HT1080 (cell line): Measurements from ENCODE around the gene GSTA1. TPM values are rescaled to one million over a fixed set of nuclear protein-coding genes. Genes with fewer than 3 reads are reported as not detected.
"Not testable (repeated sequence)": the region's sequence is repeated elsewhere in the genome, so short reads cannot be mapped to it uniquely, and the experiment has no call there.

Experiments used
- DNase-seq: peaks from one replicate; pipeline ENCODE4 v3.0.0-alpha.2; 2015; ENCODE audit warnings: low read depth
- total RNA-seq: library from RNA; depleted of rRNA; stranded (reverse); fragments of >200 nt; shearing (Covaris generic); gene quantifications from 2 replicates; pipeline ENCODE4 v1.2.3, GENCODE V29; 2014

The GSTA1 gene
- total RNA-seq, 1 experiment from 2014 or later: not detected

DNA sequence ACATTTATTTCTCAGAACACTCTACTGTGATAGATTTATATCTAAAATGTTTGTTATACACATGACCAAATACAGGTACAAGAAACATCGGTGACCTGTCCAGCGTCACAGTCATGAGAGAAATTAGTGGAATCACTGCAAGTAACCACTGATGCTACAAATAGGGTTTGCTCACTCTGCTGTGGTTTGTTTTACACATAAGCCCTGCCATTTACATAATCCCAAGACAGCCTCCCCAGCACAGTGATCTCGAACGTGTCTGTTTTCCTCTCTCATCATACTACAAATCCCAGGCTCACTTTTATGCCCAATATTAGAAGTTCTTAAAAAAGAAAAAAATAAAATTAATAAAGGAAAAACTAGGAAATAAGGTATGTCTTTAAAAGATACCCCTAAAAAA lies 6.2 kb upstream of the GSTA1 start:
- DNase-seq: not testable (repeated sequence)

DNA sequence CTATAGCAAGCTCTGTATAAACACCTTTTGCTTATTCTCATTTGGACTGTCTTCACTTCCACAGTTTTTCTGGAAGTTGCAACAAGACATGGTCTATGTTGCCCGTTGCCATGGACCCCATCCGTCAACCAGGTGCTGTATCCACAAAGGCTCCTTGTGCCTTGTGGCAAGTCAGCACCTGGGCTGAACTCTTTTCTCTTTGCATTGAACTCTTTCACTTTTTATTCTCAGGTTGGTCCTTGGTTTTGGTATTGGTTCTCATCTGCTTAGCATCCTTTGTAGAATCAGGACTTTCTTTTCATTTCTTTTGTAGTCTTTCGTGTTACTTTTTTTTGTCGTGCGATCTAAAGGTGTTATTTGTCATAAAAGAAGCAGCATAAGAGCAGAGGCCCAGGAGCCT lies 5.0 kb upstream of the GSTA1 start:
- no peak for DNase-seq

DNA sequence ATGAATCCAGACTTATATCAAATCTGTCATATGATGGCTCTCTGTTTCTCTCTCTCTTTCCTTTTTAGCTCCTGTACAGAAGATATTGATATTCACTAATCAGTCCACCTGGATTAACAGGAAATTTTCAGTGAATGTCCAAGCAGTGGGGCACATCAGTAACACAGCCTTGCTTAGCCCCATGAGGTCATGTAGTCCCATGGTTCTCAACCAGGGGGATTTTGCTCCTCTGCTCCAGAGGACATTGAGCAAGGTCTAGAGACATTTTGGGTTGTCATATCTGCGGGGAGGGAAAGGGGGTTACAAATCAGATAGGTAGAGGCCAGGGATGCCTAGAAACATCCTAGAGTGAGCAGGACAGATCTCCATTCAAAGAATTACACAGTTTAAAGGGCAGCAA lies 810 bp downstream of the GSTA1 start:
- no peak for DNase-seq

DNA sequence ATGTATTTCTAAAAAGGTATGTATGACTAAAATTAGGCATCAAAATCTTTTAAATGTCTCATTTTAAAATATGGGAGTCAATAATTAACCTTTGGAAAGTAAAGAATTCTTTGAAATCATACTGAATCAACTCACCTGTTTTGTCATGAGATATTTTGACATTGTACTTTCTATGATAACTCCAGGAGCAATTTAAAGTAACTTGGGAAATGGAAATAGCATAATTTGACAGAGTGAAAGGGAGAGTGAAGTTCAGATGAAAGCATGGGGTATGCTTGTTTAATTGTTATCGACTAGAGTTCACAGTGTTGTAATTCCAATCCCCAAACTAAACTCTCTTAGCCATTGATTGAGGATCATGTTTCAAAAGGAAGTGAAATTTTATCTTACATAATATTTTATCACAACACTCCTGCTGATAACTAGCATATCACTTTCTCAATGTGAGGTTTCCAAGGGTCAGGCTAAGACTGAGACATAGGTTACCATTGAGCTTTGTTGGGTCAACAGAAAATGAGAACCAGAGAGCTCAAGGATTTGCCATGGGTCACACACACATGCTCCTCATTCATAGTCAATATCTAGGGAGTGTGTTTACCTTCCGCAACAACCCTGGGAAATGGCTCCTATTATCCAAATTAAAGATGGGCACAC lies 2.3 kb downstream of the GSTA1 start:
- DNase-seq: no peak

DNA sequence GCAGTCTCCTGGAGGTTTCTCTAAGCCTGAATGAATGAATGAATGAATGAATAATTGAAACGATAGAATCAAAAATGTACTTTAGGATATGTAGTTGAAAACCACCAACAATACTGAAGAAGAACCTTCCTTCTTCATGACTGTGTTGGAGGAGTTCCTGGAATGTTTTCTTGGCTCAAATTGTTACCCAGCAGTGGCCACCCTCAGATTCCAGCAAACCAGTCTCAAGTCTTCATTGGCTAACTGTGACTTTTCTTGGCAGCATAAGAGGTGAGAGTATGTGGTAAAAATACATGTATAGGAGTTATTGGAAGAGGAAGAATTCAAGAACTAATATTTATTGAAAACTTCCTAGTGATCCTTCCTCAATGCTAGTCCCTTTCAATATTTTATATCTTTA lies 4.3 kb downstream of the GSTA1 start:
- DNase-seq: not testable (repeated sequence)

DNA sequence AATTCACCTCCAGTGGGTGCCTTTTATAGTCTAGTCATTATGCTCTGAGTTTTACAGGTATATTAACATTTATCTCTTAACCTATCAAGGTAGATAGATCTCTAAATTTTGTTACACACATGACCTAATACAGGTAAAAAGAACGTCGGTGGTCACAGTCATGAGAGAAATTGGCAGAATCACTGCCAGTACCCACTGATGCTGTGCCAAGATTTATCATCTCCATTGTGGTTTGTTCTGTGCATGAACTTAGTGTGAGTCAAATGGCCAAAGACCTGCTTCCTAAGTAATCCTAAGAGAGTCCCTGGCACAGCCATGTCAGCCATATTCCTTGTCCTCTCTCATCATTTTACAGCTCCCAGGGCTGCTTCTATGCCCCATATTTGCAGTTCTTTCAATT lies 9.2 kb downstream of the GSTA1 start:
- DNase-seq: not testable (repeated sequence)

DNA sequence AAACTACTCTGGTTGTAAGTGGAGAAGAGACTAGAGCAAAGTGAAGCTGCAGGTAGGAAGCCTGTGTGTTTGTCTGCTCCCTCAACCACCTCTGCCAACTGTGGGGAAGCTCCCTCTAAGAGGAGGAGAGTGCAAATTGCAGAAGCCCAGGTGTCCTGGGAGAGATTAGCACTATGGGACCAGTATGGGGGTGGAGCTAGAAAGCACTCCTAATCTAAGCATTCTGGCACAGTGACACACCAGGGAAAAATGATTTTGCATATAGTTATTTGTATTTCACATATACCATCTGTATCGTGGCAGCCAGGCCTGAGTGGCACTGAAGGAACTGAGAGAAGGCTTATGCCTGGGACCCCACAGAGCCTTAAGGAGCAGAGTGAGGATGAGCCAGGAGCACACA lies 12.8 kb downstream of the GSTA1 start:
- DNase-seq: no peak

DNA sequence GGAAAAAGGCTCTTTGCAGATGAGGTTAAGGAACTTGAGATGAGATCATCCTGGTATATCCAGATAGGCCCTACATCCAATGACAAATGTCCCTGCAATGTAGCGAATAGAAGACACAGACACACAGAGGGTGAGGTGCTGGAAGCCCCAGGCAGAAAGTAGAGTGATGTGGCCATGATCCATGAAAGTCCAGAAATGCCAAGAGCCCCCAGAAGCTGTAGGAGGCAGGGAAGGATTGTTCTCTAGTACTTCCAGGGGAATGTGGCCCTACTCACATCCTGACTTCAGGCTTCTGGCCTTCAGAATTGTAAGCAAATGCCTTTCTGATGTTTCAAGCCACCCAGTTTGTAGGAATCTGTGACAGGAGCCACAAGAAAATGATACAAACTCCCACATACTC lies 14.0 kb downstream of the GSTA1 start:
- peak; percentile 1 for DNase-seq

DNA sequence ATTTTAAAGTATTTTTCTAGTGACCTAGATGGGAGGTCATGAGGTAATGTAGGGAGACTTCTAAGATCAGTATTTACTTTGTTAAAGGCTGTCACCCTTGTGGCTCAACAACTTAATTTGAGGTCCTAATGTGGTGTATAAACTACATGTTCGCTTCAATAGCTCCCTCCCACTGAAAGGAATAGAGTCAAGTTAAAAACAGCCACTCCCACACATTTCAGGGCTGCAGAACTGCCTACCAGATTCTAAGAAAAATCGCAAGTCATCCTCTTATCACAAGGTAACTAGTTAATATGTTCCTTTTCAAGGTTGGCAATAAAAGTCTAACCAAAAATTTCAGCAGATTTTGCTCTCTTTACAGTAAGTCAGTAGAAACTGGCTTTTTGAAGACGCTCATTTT lies 15.1 kb downstream of the GSTA1 start:
- DNase-seq: no peak

DNA sequence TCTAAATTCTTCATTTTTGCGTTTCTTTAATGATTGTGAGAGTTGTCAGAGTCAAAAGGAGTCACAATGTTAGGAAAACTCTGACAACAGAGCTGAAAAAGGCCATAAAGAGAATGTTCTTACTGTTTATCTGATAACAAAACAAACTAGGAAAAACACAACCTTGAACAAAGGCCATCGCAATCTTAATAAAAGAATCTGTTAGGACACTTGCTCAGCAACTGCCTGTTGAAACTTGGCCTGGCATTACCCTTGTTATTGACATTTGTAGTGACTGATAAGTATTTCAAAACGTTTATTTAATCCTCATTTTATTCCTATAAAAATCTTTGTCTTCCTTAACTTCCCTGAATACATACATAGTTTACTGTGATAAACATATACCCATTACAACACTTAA lies 15.7 kb downstream of the GSTA1 start:
- DNase-seq: no peak

DNA sequence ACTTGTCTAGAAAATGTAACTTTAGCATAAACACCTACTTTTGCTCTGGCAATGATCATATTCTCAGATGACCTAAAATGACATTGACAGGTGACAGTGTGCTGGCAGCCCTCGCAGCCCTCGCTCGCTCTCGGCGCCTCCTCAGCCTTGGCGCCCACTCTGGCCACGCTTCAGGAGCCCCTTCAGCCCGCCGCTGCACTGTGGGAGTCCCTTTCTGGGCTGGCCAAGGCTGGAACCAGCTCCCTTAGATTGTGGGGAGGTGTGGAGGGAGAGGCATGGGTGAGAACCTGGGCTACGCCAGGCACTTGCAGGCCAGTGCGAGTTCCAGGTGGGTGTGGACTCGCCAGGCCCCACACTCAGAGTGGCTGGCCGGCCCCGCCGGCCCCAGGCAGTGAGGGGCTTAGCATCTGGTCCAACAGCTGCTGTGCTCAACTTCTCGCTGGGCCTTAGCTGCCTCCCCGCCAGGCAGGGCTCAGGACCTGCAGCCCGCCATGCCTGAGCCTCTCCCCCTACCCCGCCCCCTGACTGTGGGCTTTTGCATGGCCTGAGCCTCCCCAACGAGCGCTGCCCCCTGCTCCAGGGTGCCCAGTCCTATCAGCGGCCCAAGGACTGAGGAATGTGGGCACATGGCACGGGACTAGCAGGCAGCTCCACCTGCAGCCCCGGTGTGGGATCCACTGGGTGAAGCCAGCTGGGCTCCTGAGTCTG lies 17.2 kb downstream of the GSTA1 start:
- DNase-seq: no peak

DNA sequence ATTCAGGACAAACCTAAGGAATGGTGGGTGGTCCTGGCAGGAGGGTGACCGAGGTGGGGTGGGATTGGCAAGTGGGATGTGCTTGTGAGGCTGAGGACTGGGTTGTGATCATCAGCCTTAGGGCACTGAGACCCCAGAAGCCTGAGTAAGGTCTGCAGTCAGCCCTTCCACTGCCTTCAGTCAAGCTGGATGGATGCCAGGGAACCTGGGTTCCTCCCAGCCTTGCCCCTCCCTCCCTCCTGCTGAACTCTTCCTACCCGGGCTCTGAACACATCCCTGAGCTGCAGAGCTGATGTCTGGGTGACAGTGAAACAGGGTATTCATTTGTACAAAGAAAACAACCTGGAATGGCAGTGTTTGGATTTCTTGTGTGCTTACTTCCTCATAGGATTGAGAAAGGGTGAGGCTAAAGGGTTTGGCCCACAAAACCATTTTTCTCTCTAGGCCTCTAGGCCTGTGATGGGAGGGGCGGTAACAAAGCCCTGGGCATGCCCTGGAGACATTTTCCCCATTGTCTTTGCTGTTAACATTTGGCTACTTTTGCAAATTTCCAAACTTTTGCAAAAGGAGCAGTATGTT lies 20.8 kb downstream of the GSTA1 start:
- DNase-seq: not testable (repeated sequence)

DNA sequence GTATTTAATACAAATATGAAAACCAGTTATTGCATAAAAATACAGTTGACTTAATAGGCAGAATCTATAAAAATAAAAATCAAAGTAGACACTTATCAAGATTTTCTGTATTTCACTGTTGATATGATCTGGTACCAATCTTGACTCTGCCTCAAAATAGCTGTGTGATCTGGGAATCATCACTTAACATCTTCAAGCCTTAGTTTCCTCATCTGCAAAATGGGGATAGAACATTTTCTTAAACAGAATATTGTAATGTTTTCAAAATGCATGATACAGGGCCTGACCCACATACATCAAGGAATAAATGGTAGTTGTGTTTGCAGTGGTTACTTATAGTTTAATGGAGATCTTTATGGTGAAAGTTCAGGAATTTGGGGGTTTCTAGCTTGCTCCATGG lies 21.4 kb downstream of the GSTA1 start:
- DNase-seq: not testable (repeated sequence)

DNA sequence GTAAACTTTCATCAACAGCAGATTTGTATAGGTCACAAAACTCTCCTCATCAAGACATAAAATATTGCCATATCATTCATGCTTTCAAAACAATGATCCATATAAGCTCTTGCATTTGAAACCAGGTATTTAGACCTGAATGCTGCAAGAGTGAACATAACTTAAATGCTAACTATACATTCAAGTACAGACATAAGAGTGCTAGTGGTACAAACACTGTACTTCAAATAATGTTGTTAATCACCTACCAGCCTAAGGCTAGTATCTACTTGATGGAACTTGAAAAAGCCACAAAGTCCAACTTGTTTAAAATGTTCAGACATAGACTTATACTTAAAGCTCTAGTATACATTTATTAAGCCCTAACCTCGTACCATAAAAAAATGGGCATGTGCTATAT lies 24.4 kb downstream of the GSTA1 start:
- no peak for DNase-seq

DNA sequence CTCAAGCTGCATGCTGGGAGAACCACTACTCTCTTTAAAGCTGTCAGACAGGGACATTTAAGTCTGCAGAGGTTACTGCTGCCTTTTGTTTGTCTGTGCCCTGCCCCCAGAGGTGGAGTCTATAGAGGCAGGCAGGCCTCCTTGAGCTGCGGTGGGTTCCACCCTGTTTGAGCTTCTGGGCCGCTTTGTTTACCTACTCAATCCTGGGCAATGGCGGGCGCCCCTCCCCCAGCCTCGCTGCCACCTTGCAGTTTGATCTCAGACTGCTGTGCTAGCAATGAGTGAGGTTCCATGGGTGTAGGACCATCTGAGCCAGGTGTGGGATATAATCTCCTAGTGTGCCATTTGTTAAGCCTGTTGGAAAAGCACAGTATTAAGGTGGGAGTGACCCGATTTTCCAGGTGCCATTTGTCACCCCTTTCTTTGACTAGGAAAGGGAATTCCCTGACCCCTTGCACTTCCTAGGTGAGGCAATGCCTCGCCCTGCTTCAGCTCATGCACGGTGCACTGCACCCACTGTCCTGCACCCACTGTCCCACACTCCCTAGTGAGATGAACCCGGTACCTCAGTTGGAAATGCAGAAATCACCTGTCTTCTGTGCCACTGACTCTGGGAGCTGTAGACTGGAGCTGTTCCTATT lies 26.8 kb downstream of the GSTA1 start:
- not testable (repeated sequence) for DNase-seq

DNA sequence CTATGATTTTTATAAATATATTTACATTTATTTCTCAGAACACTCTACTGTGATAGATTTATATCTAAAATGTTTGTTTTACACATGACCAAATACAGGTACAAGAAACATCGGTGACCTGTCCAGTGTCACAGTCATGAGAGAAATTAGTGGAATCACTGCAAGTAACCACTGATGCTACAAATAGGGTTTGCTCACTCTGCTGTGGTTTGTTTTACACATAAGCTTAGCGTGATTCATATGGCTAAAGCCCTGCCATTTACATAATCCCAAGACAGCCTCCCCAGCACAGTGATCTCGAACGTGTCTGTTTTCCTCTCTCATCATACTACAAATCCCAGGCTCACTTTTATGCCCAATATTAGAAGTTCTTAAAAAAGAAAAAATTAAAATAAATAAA lies 34.2 kb downstream of the GSTA1 start:
- DNase-seq: peak; percentile 5

DNA sequence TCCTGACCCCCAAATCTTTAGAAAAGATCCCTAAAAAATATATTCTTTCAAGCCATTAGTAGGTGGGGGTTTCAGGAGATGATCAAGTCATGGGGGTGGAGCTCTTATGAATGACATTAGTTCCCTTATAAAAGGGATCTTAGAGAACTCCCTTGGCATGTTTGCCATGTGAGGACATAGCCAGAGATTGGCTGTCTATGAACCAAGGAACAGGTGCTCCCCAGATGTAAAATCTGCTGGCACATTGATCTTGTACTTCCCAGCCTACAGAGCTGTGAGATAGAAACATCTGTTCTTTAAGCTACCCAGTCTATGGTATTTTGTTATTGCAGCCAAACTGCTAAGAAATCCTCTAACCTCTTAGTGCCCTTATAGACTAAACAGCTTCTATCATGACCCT lies 36.0 kb downstream of the GSTA1 start:
- not testable (repeated sequence) for DNase-seq

DNA sequence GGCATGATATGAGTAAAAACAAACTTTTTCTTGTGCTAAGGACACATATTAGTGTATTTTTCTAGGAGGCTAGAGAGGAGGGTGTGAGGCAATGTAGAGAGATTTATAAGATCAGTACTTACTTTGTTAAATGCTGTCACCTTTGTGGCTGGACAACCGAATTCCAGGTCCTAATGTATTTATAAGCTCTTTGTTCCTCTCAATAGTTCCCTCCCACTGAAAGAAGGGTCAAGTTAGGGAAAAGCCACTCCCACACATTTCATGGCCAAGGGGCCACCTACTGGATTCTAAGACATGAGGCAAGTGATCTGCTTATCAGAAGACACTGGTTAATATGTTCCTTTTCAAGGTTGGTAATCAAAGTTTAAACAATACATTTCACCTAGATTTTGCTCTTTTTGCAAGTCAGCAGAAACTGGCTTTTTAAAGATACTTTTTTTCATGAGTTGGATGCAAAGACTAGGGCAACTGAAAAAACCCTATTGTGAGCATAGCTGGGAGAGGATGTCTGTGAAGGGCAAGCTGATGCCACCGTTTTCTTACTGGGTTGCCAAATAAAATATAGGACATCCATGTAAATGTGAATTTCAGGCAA lies 40.2 kb downstream of the GSTA1 start, which contains the start of gene GSTA2:
GSTA2 (minus strand) TSS at position 154 of the 595 bp plus-strand sequence. CDS start 5,528 bp downstream, outside the sequence.
- not testable (repeated sequence) for DNase-seq

DNA sequence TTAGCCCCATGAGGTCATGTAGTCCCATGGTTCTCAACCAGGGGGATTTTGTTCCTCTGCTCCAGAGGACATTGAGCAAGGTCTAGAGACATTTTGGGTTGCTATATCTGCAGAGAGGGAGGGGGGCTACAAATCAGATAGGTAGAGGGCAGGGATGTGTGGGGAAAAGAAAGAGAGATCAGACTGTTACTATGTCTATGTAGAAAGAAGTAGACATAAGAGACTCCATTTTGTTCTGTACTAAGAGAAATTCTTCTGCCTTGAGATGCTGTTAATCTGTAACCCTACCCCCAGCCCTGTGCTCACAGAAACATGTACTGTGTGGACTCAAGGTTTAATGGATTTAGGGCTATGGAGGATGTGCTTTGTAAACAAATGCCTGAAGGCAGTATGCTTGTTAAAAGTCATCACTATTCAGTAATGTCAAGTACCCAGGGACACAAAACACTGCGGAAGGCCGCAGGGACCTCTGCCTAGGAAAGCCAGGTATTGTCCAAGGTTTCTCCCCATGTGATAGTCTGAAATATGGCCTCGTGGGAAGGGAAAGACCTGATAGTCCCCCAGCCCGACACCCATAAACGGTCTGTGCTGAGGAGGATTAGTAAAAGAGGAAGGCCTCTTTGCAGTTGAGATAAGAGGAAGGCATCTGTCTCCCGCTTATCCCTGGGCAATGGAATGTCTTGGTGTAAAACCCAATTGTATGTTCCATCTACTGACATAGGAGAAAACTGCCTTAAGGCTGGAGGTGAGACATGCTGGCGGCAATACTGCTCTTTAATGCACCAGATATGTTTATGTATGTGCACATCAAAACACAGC lies 41.7 kb downstream of the GSTA1 start:
- not testable (repeated sequence) for DNase-seq

DNA sequence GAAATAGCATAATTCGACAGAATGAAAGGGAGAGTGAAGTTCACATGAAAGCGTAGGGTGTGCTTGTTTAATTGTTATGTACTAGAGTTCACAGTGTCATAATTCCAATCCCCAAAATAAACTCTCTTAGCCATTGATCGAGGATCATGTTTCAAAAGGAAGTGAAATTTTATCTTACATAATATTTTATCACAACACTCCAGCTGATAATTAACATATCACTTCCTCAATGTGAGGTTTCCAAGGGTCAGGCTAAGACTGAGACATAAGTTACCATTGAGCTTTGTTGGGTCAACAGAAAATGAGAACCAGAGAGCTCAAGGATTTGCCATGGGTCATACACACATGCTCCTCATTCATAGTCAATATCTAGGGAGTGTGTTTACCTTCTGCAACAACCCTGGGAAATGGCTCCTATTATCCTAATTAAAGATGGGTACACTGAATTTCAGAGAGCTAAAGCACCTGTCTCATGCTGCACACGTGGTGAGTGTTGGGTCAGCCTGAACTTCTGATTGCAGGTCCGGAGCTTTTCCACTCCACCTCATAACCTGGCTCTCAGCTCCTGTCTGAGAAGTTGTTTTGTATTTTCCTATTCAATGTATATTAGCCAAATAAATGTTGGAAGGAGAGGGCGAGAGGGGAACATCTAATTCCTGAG lies 43.4 kb downstream of the GSTA1 start:
- no peak for DNase-seq
